Thymus (tissue), 11 donors: ENCODE results near the gene STK32C. TPM values are rescaled to one million over a fixed set of nuclear protein-coding genes. Genes with fewer than 3 reads are reported as not detected.
"Not testable (repeated sequence)": the region's sequence is repeated elsewhere in the genome, so short reads cannot be mapped to it uniquely, and the experiment has no call there.

Experiments
- DNase-seq, 9 donors: peaks; one replicate each; pipeline ENCODE4 v3.0.0-alpha.2; 2013; ENCODE audit warnings: low spot score in 9 of 9, low read depth in 6 of 9, missing footprints in 1 of 9
- H3K27ac ChIP-seq, 2 donors: one replicate each; pipeline ENCODE4 v1.5.1; 2013; ENCODE audit warnings: control low read depth in 1 of 2, low read depth in 1 of 2, low read length in 1 of 2, mild to moderate bottlenecking in 1 of 2, moderate library complexity in 1 of 2
- H3K27me3 ChIP-seq, 2 donors: one replicate each; pipeline ENCODE4 v1.5.1; 2013; ENCODE audit warnings: low read length in 1 of 2; ENCODE audit not compliant: control insufficient read depth in 2 of 2, insufficient read depth in 1 of 2
- H3K36me3 ChIP-seq, 2 donors: one replicate each; pipeline ENCODE4 v1.5.1; 2013; ENCODE audit warnings: low read length in 1 of 2, mild to moderate bottlenecking in 1 of 2, moderate library complexity in 1 of 2; ENCODE audit not compliant: control insufficient read depth in 2 of 2, insufficient read depth in 2 of 2
- H3K4me1 ChIP-seq, 2 donors: one replicate each; pipeline ENCODE4 v1.5.1; 2013; ENCODE audit warnings: low read length in 2 of 2; ENCODE audit not compliant: control insufficient read depth in 2 of 2, insufficient read depth in 2 of 2
- H3K4me3 ChIP-seq, 2 donors: one replicate each; pipeline ENCODE4 v1.5.1; 2013; ENCODE audit warnings: low read length in 2 of 2, control low read depth in 1 of 2, mild to moderate bottlenecking in 1 of 2
- H3K9me3 ChIP-seq, 2 donors: one replicate each; pipeline ENCODE4 v1.5.1; 2013; ENCODE audit warnings: low read length in 1 of 2, mild to moderate bottlenecking in 1 of 2; ENCODE audit not compliant: control insufficient read depth in 2 of 2, insufficient read depth in 1 of 2
- WGBS: extraction: QIAGEN DNeasy Blood & Tissue Kit; methylation state at CpG from one replicate; pipeline ENCODE4 v1.1.7; 2013; 5-methylcytosine and 5-hydroxymethylcytosine counted together
- polyA plus RNA-seq: library from polyadenylated mRNA; stranded (reverse); fragments of 200-250 nt; gene quantifications from one replicate; pipeline ENCODE4 v1.2.3, GENCODE V29; 2013
- total RNA-seq: library from RNA; stranded (reverse); fragments of 120-200 nt; gene quantifications from one replicate; pipeline ENCODE4 v1.2.4, GENCODE V29; 2013
- donor health status: healthy.

The STK32C gene
- total and polyA plus RNA-seq, 2 donors, result 18.2 to 18.7 TPM

- Histone ChIP-seq H3K27me3 (peaks cover 0 to 20% of the 10 kb centered on the region in 2 donors), H3K4me1 (peaks cover 0 to 13% of the 10 kb centered on the region in 2 donors)
- H3K36me3 ChIP-seq, H3K9me3 ChIP-seq, H3K4me3 ChIP-seq, H3K27ac ChIP-seq, DNase-seq: not testable (repeated sequence)
Measured at GRCh38 chr10:132160231-132160630, 147.5 kb downstream of the STK32C start.

GRCh38 chr10:132159302-132160230 is 148.2 kb downstream of the STK32C start:
- H3K36me3 ChIP-seq, H3K9me3 ChIP-seq, DNase-seq, H3K4me3 ChIP-seq, H3K27ac ChIP-seq: not testable (repeated sequence)
- Histone ChIP-seq H3K4me1 (peaks cover 0 to 13% of the 10 kb centered on the region in 2 donors), H3K27me3 (peaks cover 0 to 13% of the 10 kb centered on the region in 2 donors)
- 69% methylated on average over 7 of the region's 7 CpGs for WGBS

GRCh38 chr10:132158823-132159222 is 148.9 kb downstream of the STK32C start:
- WGBS, result 95% methylated on average over 7 of the region's 7 CpGs
- DNase-seq, result no peak
- Histone ChIP-seq H3K27ac (no peak overlapping the region), H3K4me1 (peaks cover 0 to 13% of the 10 kb centered on the region in 2 donors), H3K4me3 (no peak overlapping the region), H3K9me3 (no peaks in the 10 kb centered on the region), H3K36me3 (no peaks in the 10 kb centered on the region), H3K27me3 (peaks cover 0 to 8% of the 10 kb centered on the region in 2 donors)

- H3K27ac ChIP-seq, result no peak overlapping the region
- 56% methylated on average over 2 of the region's 2 CpGs for WGBS
- no peak overlapping the region for H3K4me3 ChIP-seq
- no peaks in the 10 kb centered on the region for H3K9me3 ChIP-seq
- peak in 1 of 9 donors; percentile 21 for DNase-seq
- H3K27me3 ChIP-seq, result peaks cover 0 to 2% of the 10 kb centered on the region in 2 donors
- peaks cover 0 to 13% of the 10 kb centered on the region in 2 donors for H3K4me1 ChIP-seq
- no peaks in the 10 kb centered on the region for H3K36me3 ChIP-seq
Measured at GRCh38 chr10:132158122-132158741, 149.5 kb downstream of the STK32C start.

Other genes starting within 250 kb of the STK32C start
- 0.19 TPM for gene JAKMIP3, start 242.0 kb downstream of the STK32C start, total RNA-seq
- 0.39 TPM for gene JAKMIP3, start 242.0 kb downstream of the STK32C start, polyA plus RNA-seq
- gene DPYSL4, start 121.0 kb downstream of the STK32C start, total RNA-seq, result 0.28 TPM
- 0.89 TPM for gene DPYSL4, start 121.0 kb downstream of the STK32C start, polyA plus RNA-seq
- gene LRRC27, start 24.2 kb upstream of the STK32C start, total RNA-seq, result 7.6 TPM
- gene LRRC27, start 24.2 kb upstream of the STK32C start, polyA plus RNA-seq, result 8.7 TPM
- 5.1 TPM for gene PWWP2B, start 89.2 kb upstream of the STK32C start, total RNA-seq
- 9.8 TPM for gene PWWP2B, start 89.2 kb upstream of the STK32C start, polyA plus RNA-seq
- 11.0 TPM for gene INPP5A, start 229.8 kb upstream of the STK32C start, total RNA-seq
- gene INPP5A, start 229.8 kb upstream of the STK32C start, polyA plus RNA-seq, result 14.6 TPM